Measurements from ENCODE around the gene PPM1H.

Gene PPM1H

DNA sequence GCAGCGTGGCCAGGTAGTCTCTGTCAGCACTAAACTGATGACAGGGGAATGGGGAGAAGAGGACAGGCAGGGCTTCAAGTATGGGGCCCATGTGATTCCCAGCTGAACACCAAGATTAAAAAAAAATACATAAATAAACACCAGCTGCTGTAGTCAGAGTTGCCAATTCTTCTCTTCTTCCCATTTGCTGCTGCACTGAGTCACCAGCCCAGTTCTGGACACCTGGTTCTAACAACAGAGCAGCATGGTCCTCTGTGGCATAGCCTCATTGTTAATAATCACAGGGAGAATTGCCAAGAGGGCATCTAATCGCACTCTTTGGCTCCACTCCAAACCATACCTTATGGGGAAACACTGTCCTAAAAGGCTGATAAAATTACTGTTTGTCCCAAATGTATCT, 15.1 kb downstream of the PPM1H start:
- Histone ChIP-seq H3K79me2 (ENCODE audit: control insufficient read depth, insufficient read depth, low read length) (peaks cover 13% of the 10 kb centered on the region), H3K18ac (ENCODE audit: low read length) (no peak overlapping the region), H4K8ac (ENCODE audit: low read depth, low read length) (no peak overlapping the region), H3K4me1 (ENCODE audit: control insufficient read depth, low read depth, low read length) (peaks cover 2% of the 10 kb centered on the region), H3K4ac (ENCODE audit: low read depth, low read length) (no peak overlapping the region), H3K4me2 (ENCODE audit: low read length) (no peak overlapping the region), H3K23ac (ENCODE audit: low read length) (no peak overlapping the region), H3K56ac (ENCODE audit: low read length) (no peak overlapping the region), H3K27ac (ENCODE audit: low read depth, low read length) (no peak overlapping the region), H2AK5ac (ENCODE audit: low read length) (no peak overlapping the region), H3K4me3 (ENCODE audit: low read length) (no peak overlapping the region), H3K36me3 (ENCODE audit: control insufficient read depth, insufficient read depth, low read length) (no peaks in the 10 kb centered on the region), H2BK120ac (ENCODE audit: low read depth, low read length) (no peak overlapping the region), H3K79me1 (ENCODE audit: low read length) (peaks cover 2% of the 10 kb centered on the region), H3K9ac (ENCODE audit: low read length) (no peak overlapping the region), H2BK5ac (ENCODE audit: low read length) (no peak overlapping the region), H2BK15ac (replicated peaks; ENCODE audit: low read depth) (no peak overlapping the region), H3K27me3 (ENCODE audit: insufficient read depth, low read length, poor library complexity) (no peaks in the 10 kb centered on the region), H4K5ac (ENCODE audit: low read length) (no peak overlapping the region)
- DNase-seq = no peak
- WGBS (ENCODE audit: extremely low coverage, insufficient coverage, low lambda C conversion rate) = no CpG with 5 or more reads among the region's 2 CpGs

DNA sequence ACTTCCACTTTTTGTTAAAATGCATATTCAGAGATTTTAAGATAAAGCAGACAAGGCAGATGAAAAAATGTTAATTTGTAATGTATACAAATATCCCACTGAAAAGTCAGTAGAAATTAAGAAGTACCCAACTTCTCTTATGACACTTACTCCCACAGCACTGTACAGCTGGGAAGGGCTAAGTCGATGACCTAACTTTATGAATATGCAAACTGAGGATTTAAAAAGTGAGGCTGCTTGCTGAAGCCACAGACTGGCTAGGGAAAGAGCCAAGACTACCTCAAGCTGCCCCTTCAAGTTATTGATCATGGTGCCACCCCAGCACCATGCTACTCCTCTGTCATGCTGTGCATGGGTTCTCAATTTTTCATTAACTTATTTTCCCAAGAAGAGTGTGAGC, 17.0 kb downstream of the PPM1H start:
- H3K27me3 ChIP-seq (ENCODE audit: insufficient read depth, low read length, poor library complexity) = no peaks in the 10 kb centered on the region
- H4K8ac ChIP-seq (ENCODE audit: low read depth, low read length) = no peak overlapping the region
- no peak overlapping the region for H3K9ac ChIP-seq (ENCODE audit: low read length)
- no peak overlapping the region for H2BK15ac ChIP-seq (replicated peaks; ENCODE audit: low read depth)
- no peak overlapping the region for H3K56ac ChIP-seq (ENCODE audit: low read length)
- H3K27ac ChIP-seq (ENCODE audit: low read depth, low read length) = no peak overlapping the region
- no peak overlapping the region for H3K4me2 ChIP-seq (ENCODE audit: low read length)
- no peak overlapping the region for H3K4ac ChIP-seq (ENCODE audit: low read depth, low read length)
- no peak overlapping the region for H2BK5ac ChIP-seq (ENCODE audit: low read length)
- H3K4me3 ChIP-seq (ENCODE audit: low read length) = no peak overlapping the region
- peaks cover 5% of the 10 kb centered on the region for H3K79me1 ChIP-seq (ENCODE audit: low read length)
- no peaks in the 10 kb centered on the region for H3K36me3 ChIP-seq (ENCODE audit: control insufficient read depth, insufficient read depth, low read length)
- no peak overlapping the region for H3K18ac ChIP-seq (ENCODE audit: low read length)
- DNase-seq = no peak
- no CpG with 5 or more reads among the region's 1 CpG for WGBS (ENCODE audit: extremely low coverage, insufficient coverage, low lambda C conversion rate)
- H2BK120ac ChIP-seq (ENCODE audit: low read depth, low read length) = no peak overlapping the region
- no peak overlapping the region for H3K23ac ChIP-seq (ENCODE audit: low read length)
- H3K4me1 ChIP-seq (ENCODE audit: control insufficient read depth, low read depth, low read length) = peaks cover 7% of the 10 kb centered on the region
- H4K5ac ChIP-seq (ENCODE audit: low read length) = no peak overlapping the region
- H2AK5ac ChIP-seq (ENCODE audit: low read length) = no peak overlapping the region
- peaks cover 6% of the 10 kb centered on the region for H3K79me2 ChIP-seq (ENCODE audit: control insufficient read depth, insufficient read depth, low read length)

DNA sequence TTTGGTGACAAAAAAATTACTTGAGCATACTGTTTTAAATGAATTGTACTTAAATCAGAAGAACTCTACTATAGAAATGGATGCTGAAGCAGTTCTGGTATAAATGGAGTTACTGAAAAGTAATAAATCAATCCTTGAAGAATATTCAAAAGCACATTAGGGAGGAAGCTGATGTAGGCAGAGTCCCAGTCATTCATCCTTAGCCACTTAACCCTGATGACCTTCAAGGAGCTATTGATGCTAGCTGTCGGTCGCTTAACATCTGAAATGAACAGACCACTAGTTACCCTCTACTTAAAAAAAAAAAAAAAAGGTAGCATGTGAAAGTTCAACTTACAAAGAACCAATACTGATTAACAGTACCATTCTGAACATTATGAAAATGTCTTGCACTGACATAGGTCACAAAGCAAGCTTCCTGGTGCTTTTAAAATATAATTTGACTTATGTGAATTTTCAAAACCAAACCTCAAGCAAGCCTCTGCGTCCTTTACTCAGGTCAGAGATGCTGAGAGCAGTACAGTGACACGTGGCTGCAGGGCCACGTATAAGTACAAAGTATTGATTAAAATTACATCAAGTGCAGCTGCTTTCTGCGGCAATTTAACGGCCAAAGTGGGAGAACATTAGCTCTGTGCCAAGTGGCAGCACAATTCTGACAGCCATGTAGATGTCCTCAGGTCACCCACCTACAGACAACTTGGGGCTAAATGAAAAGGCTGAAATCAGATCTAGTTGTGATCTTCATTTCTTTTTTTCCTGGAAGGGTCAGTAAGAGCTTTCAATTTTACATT, 18.1 kb downstream of the PPM1H start:
- no CpG with 5 or more reads among the region's 7 CpGs for WGBS (ENCODE audit: extremely low coverage, insufficient coverage, low lambda C conversion rate)
- no peak overlapping the region for H2AK5ac ChIP-seq (ENCODE audit: low read length)
- H3K27me3 ChIP-seq (ENCODE audit: insufficient read depth, low read length, poor library complexity) = no peaks in the 10 kb centered on the region
- no peak overlapping the region for H2BK120ac ChIP-seq (ENCODE audit: low read depth, low read length)
- H3K56ac ChIP-seq (ENCODE audit: low read length) = no peak overlapping the region
- no peak overlapping the region for H2BK5ac ChIP-seq (ENCODE audit: low read length)
- H4K5ac ChIP-seq (ENCODE audit: low read length) = no peak overlapping the region
- H3K27ac ChIP-seq (ENCODE audit: low read depth, low read length) = no peak overlapping the region
- H3K4ac ChIP-seq (ENCODE audit: low read depth, low read length) = no peak overlapping the region
- no peak overlapping the region for H4K8ac ChIP-seq (ENCODE audit: low read depth, low read length)
- no peak overlapping the region for H3K4me2 ChIP-seq (ENCODE audit: low read length)
- H3K36me3 ChIP-seq (ENCODE audit: control insufficient read depth, insufficient read depth, low read length) = no peaks in the 10 kb centered on the region
- peaks cover 5% of the 10 kb centered on the region for H3K79me1 ChIP-seq (ENCODE audit: low read length)
- H3K23ac ChIP-seq (ENCODE audit: low read length) = no peak overlapping the region
- H3K79me2 ChIP-seq (ENCODE audit: control insufficient read depth, insufficient read depth, low read length) = peaks cover 6% of the 10 kb centered on the region
- no peak overlapping the region for H3K4me3 ChIP-seq (ENCODE audit: low read length)
- peaks cover 9% of the 10 kb centered on the region for H3K4me1 ChIP-seq (ENCODE audit: control insufficient read depth, low read depth, low read length)
- DNase-seq = no peak
- no peak overlapping the region for H3K18ac ChIP-seq (ENCODE audit: low read length)
- no peak overlapping the region for H2BK15ac ChIP-seq (replicated peaks; ENCODE audit: low read depth)
- no peak overlapping the region for H3K9ac ChIP-seq (ENCODE audit: low read length)

DNA sequence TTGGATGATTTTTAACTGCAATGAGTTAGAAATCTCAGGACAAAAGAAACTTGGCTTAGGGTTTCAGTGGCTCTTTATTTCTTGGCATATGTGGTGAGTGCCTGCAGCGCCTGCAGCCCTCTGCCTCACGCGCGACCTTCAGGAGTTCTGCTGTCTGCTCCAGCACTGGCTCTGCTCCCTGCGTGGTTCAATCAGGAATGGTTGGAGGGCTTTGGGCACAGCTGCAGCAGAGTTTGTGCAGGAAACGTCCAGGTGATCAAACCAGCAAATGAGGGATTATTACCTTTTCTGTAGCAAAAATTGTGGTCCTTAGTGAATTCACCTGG, 19.8 kb downstream of the PPM1H start:
- H3K4ac ChIP-seq (ENCODE audit: low read depth, low read length) = no peak overlapping the region
- no peak overlapping the region for H2BK15ac ChIP-seq (replicated peaks; ENCODE audit: low read depth)
- DNase-seq = no peak
- H3K23ac ChIP-seq (ENCODE audit: low read length) = no peak overlapping the region
- no peak overlapping the region for H3K4me3 ChIP-seq (ENCODE audit: low read length)
- H4K5ac ChIP-seq (ENCODE audit: low read length) = no peak overlapping the region
- H4K8ac ChIP-seq (ENCODE audit: low read depth, low read length) = no peak overlapping the region
- peak overlapping the region; percentile 1 for H3K56ac ChIP-seq (ENCODE audit: low read length)
- no peak overlapping the region for H3K9ac ChIP-seq (ENCODE audit: low read length)
- WGBS (ENCODE audit: extremely low coverage, insufficient coverage, low lambda C conversion rate) = no CpG with 5 or more reads among the region's 6 CpGs
- H3K4me1 ChIP-seq (ENCODE audit: control insufficient read depth, low read depth, low read length) = peaks cover 13% of the 10 kb centered on the region
- H3K36me3 ChIP-seq (ENCODE audit: control insufficient read depth, insufficient read depth, low read length) = no peaks in the 10 kb centered on the region
- H2AK5ac ChIP-seq (ENCODE audit: low read length) = no peak overlapping the region
- H3K79me2 ChIP-seq (ENCODE audit: control insufficient read depth, insufficient read depth, low read length) = peaks cover 6% of the 10 kb centered on the region
- no peak overlapping the region for H2BK5ac ChIP-seq (ENCODE audit: low read length)
- no peak overlapping the region for H3K18ac ChIP-seq (ENCODE audit: low read length)
- H3K79me1 ChIP-seq (ENCODE audit: low read length) = peaks cover 3% of the 10 kb centered on the region
- H3K27me3 ChIP-seq (ENCODE audit: insufficient read depth, low read length, poor library complexity) = no peaks in the 10 kb centered on the region
- no peak overlapping the region for H2BK120ac ChIP-seq (ENCODE audit: low read depth, low read length)
- H3K27ac ChIP-seq (ENCODE audit: low read depth, low read length) = no peak overlapping the region
- no peak overlapping the region for H3K4me2 ChIP-seq (ENCODE audit: low read length)

DNA sequence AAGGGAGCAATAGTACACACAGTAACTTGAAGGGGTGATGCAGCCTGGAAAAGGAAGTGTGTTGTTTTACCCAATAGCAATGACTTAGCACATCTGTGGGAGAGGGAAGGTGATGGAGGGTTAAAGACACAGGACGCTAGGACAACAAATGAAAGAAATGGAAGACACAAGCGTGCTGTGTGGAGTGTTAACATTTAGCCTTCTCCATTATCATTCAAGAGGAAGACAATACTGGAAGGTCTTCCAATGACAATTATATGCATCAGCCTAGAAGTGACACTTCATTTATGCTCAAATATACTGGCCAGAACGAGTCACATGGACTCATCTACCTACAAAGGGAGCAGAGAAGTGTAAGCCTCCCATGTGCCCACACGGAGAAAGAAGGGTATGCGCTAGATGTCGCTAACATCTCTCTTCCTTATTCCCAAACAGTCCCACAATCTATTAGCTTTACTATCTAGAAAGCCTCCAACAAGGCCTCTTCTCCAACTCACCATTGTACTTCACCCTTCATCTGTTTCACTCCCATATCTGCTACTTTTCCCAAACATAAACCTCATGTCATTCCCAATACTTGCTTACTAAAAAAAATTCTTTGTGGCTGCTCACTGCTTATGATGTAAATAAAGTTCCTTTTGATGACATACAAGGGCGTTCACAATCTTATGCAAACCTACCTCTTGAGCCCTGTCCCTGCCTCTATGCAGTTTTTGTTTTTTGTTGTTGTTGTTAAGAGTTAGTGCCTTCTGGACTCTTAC, 20.3 kb downstream of the PPM1H start:
- Histone ChIP-seq H2BK5ac (ENCODE audit: low read length) (no peak overlapping the region), H3K4me3 (ENCODE audit: low read length) (no peak overlapping the region), H3K9ac (ENCODE audit: low read length) (no peak overlapping the region), H2BK120ac (ENCODE audit: low read depth, low read length) (no peak overlapping the region), H3K79me1 (ENCODE audit: low read length) (peaks cover 3% of the 10 kb centered on the region), H3K56ac (ENCODE audit: low read length) (peak overlapping the region; percentile 1), H3K4me1 (ENCODE audit: control insufficient read depth, low read depth, low read length) (peaks cover 16% of the 10 kb centered on the region), H3K4ac (ENCODE audit: low read depth, low read length) (no peak overlapping the region), H3K4me2 (ENCODE audit: low read length) (no peak overlapping the region), H4K8ac (ENCODE audit: low read depth, low read length) (no peak overlapping the region), H3K27ac (ENCODE audit: low read depth, low read length) (no peak overlapping the region), H3K36me3 (ENCODE audit: control insufficient read depth, insufficient read depth, low read length) (no peaks in the 10 kb centered on the region), H4K5ac (ENCODE audit: low read length) (no peak overlapping the region), H3K79me2 (ENCODE audit: control insufficient read depth, insufficient read depth, low read length) (peaks cover 4% of the 10 kb centered on the region), H2AK5ac (ENCODE audit: low read length) (peak overlapping the region; percentile 1), H2BK15ac (replicated peaks; ENCODE audit: low read depth) (no peak overlapping the region), H3K27me3 (ENCODE audit: insufficient read depth, low read length, poor library complexity) (no peaks in the 10 kb centered on the region), H3K18ac (ENCODE audit: low read length) (no peak overlapping the region), H3K23ac (ENCODE audit: low read length) (no peak overlapping the region)
- WGBS (ENCODE audit: extremely low coverage, insufficient coverage, low lambda C conversion rate) = no CpG with 5 or more reads among the region's 7 CpGs
- DNase-seq = no peak
